ENCODE measurements around the gene PHOSPHO1. TPM values are rescaled to one million over a fixed set of nuclear protein-coding genes. Genes with fewer than 3 reads are reported as not detected.
"Not testable (repeated sequence)": the region's sequence is repeated elsewhere in the genome, so short reads cannot be mapped to it uniquely, and the experiment has no call there.

The PHOSPHO1 gene
- not detected for total RNA-seq (ENCODE audit: unreplicated experiment)
- long read RNA-seq = 0 reads

GRCh38 chr17:49230636-49231562 lies at the start of gene PHOSPHO1:
PHOSPHO1 (minus strand) TSS chr17:49230787; CDS start chr17:49226691, 4,096 bp downstream.
- TF ChIP-seq CTCF (IDR thresholded peaks at IDR 0.05; ENCODE audit: unreplicated experiment) = no peak
- peak within 1 kb of the TSS; percentile 70 for H3K27ac Mint-ChIP-seq (ENCODE audit: unreplicated experiment)
- H3K9me3 Mint-ChIP-seq (ENCODE audit: unreplicated experiment) = no peaks in the 10 kb centered on the region
- peak; percentile 85 for DNase-seq (ENCODE audit: low spot score)
- peaks cover 14% of the 10 kb centered on the region for H3K27me3 Mint-ChIP-seq (ENCODE audit: unreplicated experiment)
- peaks cover 3% of the 10 kb centered on the region for H3K4me1 Mint-ChIP-seq (ENCODE audit: unreplicated experiment)
- H3K4me3 Mint-ChIP-seq (ENCODE audit: unreplicated experiment) = peak within 1 kb of the TSS; percentile 87
- H3K36me3 Mint-ChIP-seq (ENCODE audit: low read depth, unreplicated experiment) = peaks cover 3% of the 10 kb centered on the region

- H3K27ac Mint-ChIP-seq (ENCODE audit: unreplicated experiment) = no peak overlapping the region
- TF ChIP-seq CTCF (IDR thresholded peaks at IDR 0.05; ENCODE audit: unreplicated experiment) = no peak
- H3K4me1 Mint-ChIP-seq (ENCODE audit: unreplicated experiment) = no peaks in the 10 kb centered on the region
- no peak overlapping the region for H3K4me3 Mint-ChIP-seq (ENCODE audit: unreplicated experiment)
- H3K36me3 Mint-ChIP-seq (ENCODE audit: low read depth, unreplicated experiment) = no peaks in the 10 kb centered on the region
- no peaks in the 10 kb centered on the region for H3K27me3 Mint-ChIP-seq (ENCODE audit: unreplicated experiment)
- H3K9me3 Mint-ChIP-seq (ENCODE audit: unreplicated experiment) = no peaks in the 10 kb centered on the region
- DNase-seq (ENCODE audit: low spot score) = no peak
Observed at GRCh38 chr17:49280061-49280460, 49.5 kb upstream of the PHOSPHO1 start.

GRCh38 chr17:49279263-49280015 lies 48.9 kb upstream of the PHOSPHO1 start:
- H3K36me3 Mint-ChIP-seq (ENCODE audit: low read depth, unreplicated experiment); DNase-seq (ENCODE audit: low spot score); H3K9me3 Mint-ChIP-seq (ENCODE audit: unreplicated experiment); H3K4me1 Mint-ChIP-seq (ENCODE audit: unreplicated experiment); H3K4me3 Mint-ChIP-seq (ENCODE audit: unreplicated experiment); H3K27me3 Mint-ChIP-seq (ENCODE audit: unreplicated experiment); H3K27ac Mint-ChIP-seq (ENCODE audit: unreplicated experiment): not testable (repeated sequence)

GRCh38 chr17:49278076-49278475 lies 47.5 kb upstream of the PHOSPHO1 start:
- no peak for DNase-seq (ENCODE audit: low spot score)
- no peak overlapping the region for H3K27ac Mint-ChIP-seq (ENCODE audit: unreplicated experiment)
- TF ChIP-seq CTCF (IDR thresholded peaks at IDR 0.05; ENCODE audit: unreplicated experiment) = no peak
- no peaks in the 10 kb centered on the region for H3K9me3 Mint-ChIP-seq (ENCODE audit: unreplicated experiment)
- no peaks in the 10 kb centered on the region for H3K36me3 Mint-ChIP-seq (ENCODE audit: low read depth, unreplicated experiment)
- no peak overlapping the region for H3K4me3 Mint-ChIP-seq (ENCODE audit: unreplicated experiment)
- no peaks in the 10 kb centered on the region for H3K4me1 Mint-ChIP-seq (ENCODE audit: unreplicated experiment)
- no peaks in the 10 kb centered on the region for H3K27me3 Mint-ChIP-seq (ENCODE audit: unreplicated experiment)

- no peak overlapping the region for H3K27ac Mint-ChIP-seq (ENCODE audit: unreplicated experiment)
- no peak for TF ChIP-seq CTCF (IDR thresholded peaks at IDR 0.05; ENCODE audit: unreplicated experiment)
- DNase-seq (ENCODE audit: low spot score) = no peak
- no peaks in the 10 kb centered on the region for H3K9me3 Mint-ChIP-seq (ENCODE audit: unreplicated experiment)
- H3K27me3 Mint-ChIP-seq (ENCODE audit: unreplicated experiment) = no peaks in the 10 kb centered on the region
- no peaks in the 10 kb centered on the region for H3K36me3 Mint-ChIP-seq (ENCODE audit: low read depth, unreplicated experiment)
- no peaks in the 10 kb centered on the region for H3K4me1 Mint-ChIP-seq (ENCODE audit: unreplicated experiment)
- H3K4me3 Mint-ChIP-seq (ENCODE audit: unreplicated experiment) = no peak overlapping the region
Observed at GRCh38 chr17:49277638-49278037, 47.1 kb upstream of the PHOSPHO1 start.

- not testable (repeated sequence) for H3K9me3 Mint-ChIP-seq (ENCODE audit: unreplicated experiment); DNase-seq (ENCODE audit: low spot score); H3K27me3 Mint-ChIP-seq (ENCODE audit: unreplicated experiment); H3K36me3 Mint-ChIP-seq (ENCODE audit: low read depth, unreplicated experiment); H3K27ac Mint-ChIP-seq (ENCODE audit: unreplicated experiment); H3K4me3 Mint-ChIP-seq (ENCODE audit: unreplicated experiment); H3K4me1 Mint-ChIP-seq (ENCODE audit: unreplicated experiment)
Observed at GRCh38 chr17:49275981-49276380, 45.4 kb upstream of the PHOSPHO1 start.

All from endothelial cell (in vitro differentiated cells).